Spleen (tissue), 11 donors: ENCODE data around the gene SATB1. TPM values are rescaled to one million over a fixed set of nuclear protein-coding genes. Genes with fewer than 3 reads are reported as not detected.
A peak's percentile ranks its signal among the peaks of the same experiment; 100 is the strongest.

ENCODE experiments used
- DNase-seq: peaks from one replicate; pipeline ENCODE4 v3.0.0-alpha.2; 2020
- H3K27ac ChIP-seq, 8 donors: fragments of 200-600 bp; sonication (generic) in 7 of 8; 1 replicate in 4 of 8; 2 replicates in 4 of 8; pipeline versions ENCODE4 v1.5.0 to v1.8.0; 2016 to 2021; ENCODE audit warnings: inconsistent platforms in 4 of 8, mild to moderate bottlenecking in 4 of 8, moderate library complexity in 1 of 8
- H3K27me3 ChIP-seq, 7 donors: fragments of 200-600 bp; sonication (generic) in 6 of 7; replicated peaks in 1 of 7; 1 replicate in 4 of 7; 2 replicates in 3 of 7; pipeline versions ENCODE4 v1.5.0 to v1.8.0; 2016 to 2021; ENCODE audit warnings: inconsistent platforms in 3 of 7, mild to moderate bottlenecking in 1 of 7
- H3K36me3 ChIP-seq, 6 donors: fragments of 200-600 bp; sonication (generic) in 5 of 6; 1 replicate in 4 of 6; 2 replicates in 2 of 6; pipeline versions ENCODE4 v1.5.0 to v1.8.0; 2016 to 2021; ENCODE audit warnings: inconsistent platforms in 2 of 6
- H3K4me1 ChIP-seq, 6 donors: fragments of 200-600 bp; sonication (generic) in 5 of 6; 1 replicate in 3 of 6; 2 replicates in 3 of 6; pipeline versions ENCODE4 v1.5.0 to v1.8.0; 2016 to 2021; ENCODE audit warnings: inconsistent platforms in 3 of 6
- H3K4me3 ChIP-seq, 8 donors: fragments of 200-600 bp; sonication (generic) in 7 of 8; 1 replicate in 4 of 8; 2 replicates in 4 of 8; pipeline versions ENCODE4 v1.5.0 to v1.8.0; 2016 to 2021; ENCODE audit warnings: inconsistent platforms in 4 of 8, mild to moderate bottlenecking in 4 of 8, moderate library complexity in 2 of 8
- H3K9me3 ChIP-seq, 8 donors: fragments of 200-600 bp; sonication (generic) in 7 of 8; 1 replicate in 4 of 8; 2 replicates in 4 of 8; pipeline versions ENCODE4 v1.5.0 to v1.8.0; 2016 to 2021; ENCODE audit warnings: inconsistent platforms in 4 of 8
- POLR2A ChIP-seq, 3 donors: fragments of 450-650 bp; IDR thresholded peaks; one replicate each; pipeline ENCODE4 v1.5.1; 2017; ENCODE audit warnings: antibody characterized with exemption in 3 of 3, mild to moderate bottlenecking in 1 of 3
- POLR2AphosphoS5 ChIP-seq, 3 donors: sonication (generic); formaldehyde crosslinking; IDR thresholded peaks; one replicate each; pipeline ENCODE4 v1.5.1; 2017; ENCODE audit warnings: antibody characterized with exemption in 3 of 3
- WGBS, 5 donors: extraction: QIAGEN DNeasy Blood & Tissue Kit in 3 of 5; methylation state at CpG; one replicate each; pipeline versions ENCODE4 v1.1.5 to v1.1.7; 2013 to 2018; 5-methylcytosine and 5-hydroxymethylcytosine counted together
- intact Hi-C: fragments of 100-400 bp; cut with DNase I; formaldehyde crosslinking; loops from one replicate; pipeline ENCODE4 v1.15.0; 2023; ENCODE audit warnings: low total_unique reads
- polyA plus RNA-seq, 3 donors: library from polyadenylated mRNA; stranded (reverse); fragments of 200-250 nt; gene quantifications; one replicate each; pipeline ENCODE4 v1.2.1, GENCODE V29; 2013
- total RNA-seq, 7 donors: library from RNA; depleted of rRNA in 3 of 7; stranded (reverse); fragments of >200 nt in 3 of 7; fragmentation: NEBNext Ultra II Directional in 4 of 7; extraction: Animal tissue kit (Norgen Biotek cat#: 25700) in 4 of 7; gene quantifications; one replicate each; pipeline versions ENCODE4 v1.1.0 to v1.2.1, GENCODE V29; 2016 to 2021
- TF ChIP-seq, protein P1 (sequence below), 11 experiments: fragments of 200-600 bp in 7 of 11; fragments of 450-650 bp in 4 of 11; sonication (generic) in 4 of 11; IDR thresholded peaks in 8 of 11; conservative IDR thresholded peaks in 3 of 11; 1 replicate in 7 of 11; 2 replicates in 4 of 11; pipeline versions ENCODE4 v1.4.0 to v1.8.0; 2016 to 2021; ENCODE audit warnings: antibody characterized with exemption in 11 of 11, inconsistent platforms in 4 of 11, mild to moderate bottlenecking in 1 of 11
- donor health status: healthy with polysubstance abuse.
- donor health status: DM: no; HTN: no; CAD: no; lungs with moderate emphysema.
- donor health status: DM: no; HTN: no; CAD: no.
- donor health status: Bipolar disorder and iron deficiency.
- donor health status: healthy.
- donor health status: DM: no; HTN: no; CAD: no.
- donor health status: DM: yes; HTN: yes; CAD: no.

Gene SATB1
- total and polyA plus RNA-seq, 10 donors, result 11.7 to 104 (median 59.1) TPM

DNA sequence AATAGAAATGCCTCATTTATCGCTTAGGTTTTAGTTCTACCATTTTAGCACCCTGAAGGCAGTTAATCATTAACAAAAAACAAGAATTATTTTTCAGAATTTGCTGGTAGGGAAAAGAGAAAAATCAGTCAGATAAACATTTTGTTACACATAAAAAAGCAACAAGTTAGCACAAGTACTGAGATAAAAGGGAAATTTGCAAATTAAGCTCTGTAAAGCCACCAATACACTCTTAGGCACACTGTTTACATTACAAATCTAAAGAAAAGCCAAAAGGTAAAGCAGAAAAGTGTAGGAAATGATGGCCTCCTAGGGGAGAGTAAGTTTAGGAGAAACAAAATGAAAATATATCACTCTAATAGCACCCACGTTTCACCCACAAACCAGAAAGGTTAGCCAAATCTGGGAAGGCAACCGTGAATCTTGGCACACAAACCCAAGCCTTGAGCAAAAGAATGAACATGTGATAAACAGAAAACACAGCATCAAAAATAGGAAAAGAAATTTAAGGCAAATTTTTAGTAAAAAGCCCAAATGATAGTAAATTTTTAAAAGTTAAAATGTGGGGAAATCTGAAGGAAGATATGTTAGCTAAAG lies 1.6 kb upstream of the SATB1 start:
- TF ChIP-seq POLR2AphosphoS5 (IDR thresholded peaks at IDR 0.05) (no peak), POLR2A (IDR thresholded peaks at IDR 0.05) (no peak)
- TF ChIP-seq, protein P1, sequence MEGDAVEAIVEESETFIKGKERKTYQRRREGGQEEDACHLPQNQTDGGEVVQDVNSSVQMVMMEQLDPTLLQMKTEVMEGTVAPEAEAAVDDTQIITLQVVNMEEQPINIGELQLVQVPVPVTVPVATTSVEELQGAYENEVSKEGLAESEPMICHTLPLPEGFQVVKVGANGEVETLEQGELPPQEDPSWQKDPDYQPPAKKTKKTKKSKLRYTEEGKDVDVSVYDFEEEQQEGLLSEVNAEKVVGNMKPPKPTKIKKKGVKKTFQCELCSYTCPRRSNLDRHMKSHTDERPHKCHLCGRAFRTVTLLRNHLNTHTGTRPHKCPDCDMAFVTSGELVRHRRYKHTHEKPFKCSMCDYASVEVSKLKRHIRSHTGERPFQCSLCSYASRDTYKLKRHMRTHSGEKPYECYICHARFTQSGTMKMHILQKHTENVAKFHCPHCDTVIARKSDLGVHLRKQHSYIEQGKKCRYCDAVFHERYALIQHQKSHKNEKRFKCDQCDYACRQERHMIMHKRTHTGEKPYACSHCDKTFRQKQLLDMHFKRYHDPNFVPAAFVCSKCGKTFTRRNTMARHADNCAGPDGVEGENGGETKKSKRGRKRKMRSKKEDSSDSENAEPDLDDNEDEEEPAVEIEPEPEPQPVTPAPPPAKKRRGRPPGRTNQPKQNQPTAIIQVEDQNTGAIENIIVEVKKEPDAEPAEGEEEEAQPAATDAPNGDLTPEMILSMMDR (IDR thresholded peaks at IDR 0.05 in 8 of 11, conservative IDR thresholded peaks at IDR 0.05 in 3 of 11), result no peak
- Histone ChIP-seq H3K9me3 (no peaks in the 10 kb centered on the region), H3K4me3 (no peak overlapping the region), H3K27ac (peak overlapping the region in 6 of 8 donors; percentile 33 to 95 (median 94)), H3K4me1 (peaks cover 13 to 87% (median 42%) of the 10 kb centered on the region in 6 donors), H3K36me3 (no peaks in the 10 kb centered on the region), H3K27me3 (no peaks in the 10 kb centered on the region)
- 34 to 56% (median 51%) methylated on average over 3 of the region's 3 CpGs for WGBS, 5 donors
- intact Hi-C loops, result no loop called here
- no peak for DNase-seq

DNA sequence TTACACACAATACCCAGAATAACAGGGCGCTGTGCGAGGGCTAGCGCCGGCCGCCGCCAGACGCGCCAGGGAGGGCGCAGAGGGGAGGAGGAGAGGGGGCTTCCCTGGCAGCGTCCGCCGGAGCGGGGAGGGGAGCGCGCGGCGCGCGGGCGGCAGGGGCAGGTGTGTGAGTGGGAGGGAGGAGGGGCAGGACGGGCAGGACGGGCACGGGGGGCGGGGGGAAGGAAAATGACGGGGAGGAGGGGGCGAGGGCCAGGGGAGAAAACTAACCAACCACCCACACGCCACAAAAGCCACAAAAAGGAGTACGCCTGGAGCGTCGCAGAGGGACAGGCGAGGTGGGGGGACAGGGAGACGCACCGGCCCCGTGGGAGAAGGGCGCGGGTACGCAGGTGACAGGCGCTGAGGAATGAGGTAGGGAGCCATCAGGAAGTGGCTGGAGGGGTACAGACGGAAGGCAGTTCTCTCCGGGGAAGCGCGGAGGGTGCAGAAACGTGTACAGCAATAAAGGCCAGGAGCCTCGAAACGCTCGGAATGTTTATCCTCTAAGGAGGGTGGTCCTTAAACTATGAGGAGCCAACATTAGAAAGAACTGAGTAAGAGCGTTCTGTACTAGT lies 610 bp upstream of the SATB1 start:
- WGBS, 5 donors, result 1 to 2% (median 1%) methylated on average over 38 to 46 of the region's 47 CpGs
- Histone ChIP-seq H3K36me3 (peaks cover 0 to 3% (median 0%) of the 10 kb centered on the region in 6 donors), H3K4me1 (peaks cover 13 to 84% (median 45%) of the 10 kb centered on the region in 6 donors), H3K27me3 (no peaks in the 10 kb centered on the region), H3K27ac (peak overlapping the region; percentile 78 to 95 (median 94)), H3K4me3 (peak overlapping the region; percentile 68 to 83 (median 74)), H3K9me3 (no peaks in the 10 kb centered on the region)
- TF ChIP-seq POLR2A (IDR thresholded peaks at IDR 0.05), result no peak
- TF ChIP-seq, protein P1 (IDR thresholded peaks at IDR 0.05 in 8 of 11, conservative IDR thresholded peaks at IDR 0.05 in 3 of 11), result no peak
- TF ChIP-seq POLR2AphosphoS5 (IDR thresholded peaks at IDR 0.05), result peak; percentile 45 to 79 (median 68)
- DNase-seq, result peak; percentile 92
- intact Hi-C loops, result no loop called here

DNA sequence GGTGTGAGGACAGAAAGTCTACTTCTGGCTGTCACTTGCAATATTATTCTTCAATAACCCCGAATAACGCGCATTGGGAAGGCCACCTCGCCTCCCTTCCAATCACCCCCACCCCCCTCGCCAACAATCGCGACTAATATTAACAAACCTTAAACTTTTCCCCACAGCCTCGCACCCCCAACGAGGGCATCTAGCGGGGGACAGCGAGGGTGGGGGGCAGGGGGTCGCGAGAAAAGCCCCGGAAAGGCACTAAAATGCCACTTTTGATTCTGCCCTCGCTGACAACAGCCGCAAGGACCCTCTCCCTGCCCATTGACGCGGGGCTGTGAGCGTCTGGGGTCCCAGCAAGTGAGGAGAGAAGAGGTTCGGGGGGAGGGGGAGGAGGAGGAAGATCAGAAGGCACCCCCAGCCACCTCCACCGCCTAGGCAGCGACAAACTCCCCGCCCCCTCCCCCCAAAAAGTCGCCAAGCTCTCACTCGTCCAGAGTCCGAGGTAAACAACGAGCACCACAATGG lies 868 bp downstream of the SATB1 start:
- H3K27me3 ChIP-seq, result no peaks in the 10 kb centered on the region
- intact Hi-C loops, result no loop called here
- H3K27ac ChIP-seq, result peak overlapping the region; percentile 78 to 95 (median 94)
- H3K4me3 ChIP-seq, result peak overlapping the region; percentile 68 to 83 (median 74)
- WGBS, 5 donors, result 0 to 2% (median 1%) methylated on average over 27 of the region's 27 CpGs
- peaks cover 0 to 18% (median 0%) of the 10 kb centered on the region in 6 donors for H3K36me3 ChIP-seq
- peak; percentile 84 for DNase-seq
- H3K9me3 ChIP-seq, result no peaks in the 10 kb centered on the region
- H3K4me1 ChIP-seq, result peaks cover 13 to 84% (median 36%) of the 10 kb centered on the region in 6 donors
- no peak for TF ChIP-seq POLR2A (IDR thresholded peaks at IDR 0.05)
- TF ChIP-seq, protein P1 (IDR thresholded peaks at IDR 0.05 in 8 of 11, conservative IDR thresholded peaks at IDR 0.05 in 3 of 11), result no peak
- no peak for TF ChIP-seq POLR2AphosphoS5 (IDR thresholded peaks at IDR 0.05)
